GM06990 (cell line): ENCODE measurements around the gene SPTLC3.

ENCODE experiments used
- DNase-seq: peaks from one replicate; pipeline ENCODE4 v3.0.0-alpha.2; 2011; ENCODE audit not compliant: insufficient read length; ENCODE audit errors: extremely low read depth
- H3K27me3 ChIP-seq: replicated peaks from 2 replicates; pipeline ENCODE4 v1.6.0; 2011; ENCODE audit warnings: low read length; ENCODE audit not compliant: control insufficient read depth, insufficient read depth
- H3K36me3 ChIP-seq: 2 replicates; pipeline ENCODE4 v1.5.1; 2011; ENCODE audit warnings: low read length; ENCODE audit not compliant: control insufficient read depth, insufficient read depth
- H3K4me3 ChIP-seq: replicated peaks from 2 replicates; pipeline ENCODE4 v1.5.1; 2011; ENCODE audit warnings: low read depth, mild to moderate bottlenecking, control low read depth, low read length
- CTCF ChIP-seq: IDR thresholded peaks from 2 replicates; pipeline ENCODE4 v1.5.1; 2011; ENCODE audit warnings: low read length, control low read depth, mild to moderate bottlenecking, inconsistent platforms; ENCODE audit not compliant: insufficient read depth, poor library complexity, severe bottlenecking

Gene SPTLC3

GRCh38 chr20:13008761-13009681 lies at the start of gene SPTLC3:
TSS of gene SPTLC3 (plus strand) at chr20:13008972. CDS start at chr20:13009268, 296 bp downstream.
- DNase-seq: peak; percentile 30
- no peaks in the 10 kb centered on the region for H3K27me3 ChIP-seq
- no peak for TF ChIP-seq CTCF
- H3K4me3 ChIP-seq: no peak within 1 kb of the TSS
- H3K36me3 ChIP-seq: no peaks in the 10 kb centered on the region

- TF ChIP-seq CTCF: no peak
- H3K27me3 ChIP-seq: no peaks in the 10 kb centered on the region
- no peaks in the 10 kb centered on the region for H3K36me3 ChIP-seq
- no peak overlapping the region for H3K4me3 ChIP-seq
- no peak for DNase-seq
Observed at GRCh38 chr20:12961725-12962124, 47.0 kb upstream of the SPTLC3 start.

DNA sequence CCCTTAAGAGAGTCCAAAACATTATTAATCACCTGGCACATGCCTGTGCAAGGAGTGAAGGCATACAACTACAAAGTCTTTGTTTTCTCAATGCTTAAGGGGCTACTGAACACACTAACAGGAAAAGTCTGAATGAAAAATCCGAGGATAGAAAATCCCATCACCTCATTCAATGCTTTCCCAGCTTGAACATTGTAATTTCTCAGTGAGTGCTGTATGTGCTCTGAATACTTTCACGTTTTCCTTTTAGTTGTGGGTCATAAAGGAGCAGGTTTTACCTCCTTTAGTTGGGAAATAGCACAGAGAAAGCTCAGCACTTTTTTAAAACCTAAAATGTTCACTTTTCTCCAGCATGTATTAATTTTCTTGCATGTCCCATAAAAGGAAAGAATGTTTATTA lies 45.9 kb upstream of the SPTLC3 start:
- DNase-seq: no peak
- TF ChIP-seq CTCF: no peak
- Histone ChIP-seq H3K27me3 (no peaks in the 10 kb centered on the region), H3K4me3 (no peak overlapping the region), H3K36me3 (no peaks in the 10 kb centered on the region)

DNA sequence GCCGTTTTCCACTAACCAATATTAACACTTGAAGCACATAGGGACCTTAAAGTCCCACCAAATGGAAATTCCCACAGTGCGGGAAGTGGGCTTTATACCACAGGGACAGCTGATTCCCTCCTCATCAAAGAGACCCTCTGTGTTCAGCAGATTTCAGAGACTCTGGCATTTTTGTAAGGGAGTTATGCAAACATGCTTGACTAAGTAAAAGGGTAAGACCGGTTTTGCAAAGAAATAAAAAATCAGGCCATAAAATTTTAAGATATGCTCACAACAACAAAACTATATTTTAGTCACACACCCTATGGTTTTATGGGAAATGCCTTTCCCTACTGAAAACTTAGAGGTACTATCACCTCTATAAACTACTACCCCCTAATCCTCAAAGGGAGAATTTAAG lies 45.4 kb upstream of the SPTLC3 start:
- TF ChIP-seq CTCF: no peak
- no peaks in the 10 kb centered on the region for H3K27me3 ChIP-seq
- H3K4me3 ChIP-seq: no peak overlapping the region
- no peak for DNase-seq
- no peaks in the 10 kb centered on the region for H3K36me3 ChIP-seq

GRCh38 chr20:12965212-12965869 lies 43.4 kb upstream of the SPTLC3 start:
- H3K4me3 ChIP-seq: no peak overlapping the region
- TF ChIP-seq CTCF: no peak
- no peaks in the 10 kb centered on the region for H3K27me3 ChIP-seq
- H3K36me3 ChIP-seq: no peaks in the 10 kb centered on the region
- no peak for DNase-seq
